PC-9 (cell line): ENCODE measurements around the gene RADIL. TPM values are rescaled to one million over a fixed set of nuclear protein-coding genes. Genes with fewer than 3 reads are reported as not detected.

ENCODE experiments used
- BruUV-seq: library from RNA; stranded (reverse); fragments of 400-500 nt; replicated peaks from 2 replicates; lab custom pipeline; 2021; lab: Mats Ljungman, UMichigan
- CTCF ChIA-PET: fragments of 300-600 bp; sonication (Branson Sonifier 250); formaldehyde crosslinking; loops from one replicate; lab custom pipeline; 2022; ENCODE audit warnings: antibody characterized with exemption; lab: Charles Lee
- POLR2A ChIA-PET: fragments of 300-600 bp; sonication (Branson Sonifier 250); formaldehyde crosslinking; loops from one replicate; lab custom pipeline; 2022; ENCODE audit warnings: antibody characterized with exemption; ENCODE audit not compliant: unreplicated experiment; lab: Charles Lee
- DNase-seq, 2 experiments: peaks; one replicate each; pipeline versions ENCODE4 v3.0.0 to v3.0.0-alpha.2; 2015 to 2022; ENCODE audit warnings: mixed read lengths in 1 of 2
- H2AFZ ChIP-seq: fragments of 200-600 bp; sonication (generic); 2 replicates; pipeline ENCODE4 v1.8.1; 2017; ENCODE audit warnings: antibody characterized with exemption
- H3F3A ChIP-seq: fragments of 200-600 bp; sonication (generic); 2 replicates; pipeline ENCODE4 v1.8.1; 2017; ENCODE audit warnings: antibody characterized with exemption, mild to moderate bottlenecking, low read depth; ENCODE audit not compliant: insufficient read depth
- H3K27ac ChIP-seq: fragments of 200-600 bp; sonication (generic); 2 replicates; pipeline ENCODE4 v1.6.1; 2016; ENCODE audit warnings: mixed run types
- H3K27me3 ChIP-seq: fragments of 200-600 bp; sonication (generic); 2 replicates; pipeline ENCODE4 v1.6.1; 2016; ENCODE audit warnings: low read depth, mixed run types; ENCODE audit not compliant: insufficient read depth
- H3K36me3 ChIP-seq: fragments of 200-600 bp; sonication (generic); 2 replicates; pipeline ENCODE4 v1.6.1; 2016; ENCODE audit warnings: low read depth, mixed run types
- H3K4me1 ChIP-seq: fragments of 200-600 bp; sonication (generic); replicated peaks from 2 replicates; pipeline ENCODE4 v1.6.1; 2016; ENCODE audit warnings: mixed run types; ENCODE audit not compliant: insufficient read depth
- H3K4me2 ChIP-seq: fragments of 200-600 bp; sonication (generic); 2 replicates; pipeline ENCODE4 v1.6.1; 2017; ENCODE audit warnings: mixed run types
- H3K4me3 ChIP-seq: fragments of 200-600 bp; sonication (generic); 2 replicates; pipeline ENCODE4 v1.6.1; 2016; ENCODE audit warnings: mixed run types
- H3K79me2 ChIP-seq: fragments of 200-600 bp; sonication (generic); 2 replicates; pipeline ENCODE4 v1.6.1; 2017; ENCODE audit warnings: low read depth, mixed run types
- H3K9me2 ChIP-seq: fragments of 200-600 bp; sonication (generic); 2 replicates; pipeline ENCODE4 v1.8.1; 2017; ENCODE audit warnings: mild to moderate bottlenecking; ENCODE audit not compliant: insufficient read depth
- H3K9me3 ChIP-seq: fragments of 200-600 bp; sonication (generic); 2 replicates; pipeline ENCODE4 v1.8.1; 2016; ENCODE audit warnings: low read depth; ENCODE audit not compliant: insufficient read depth
- H4K20me1 ChIP-seq: fragments of 200-600 bp; sonication (generic); 2 replicates; pipeline ENCODE4 v1.8.1; 2017; ENCODE audit not compliant: insufficient read depth
- CTCF ChIP-seq: fragments of 200-600 bp; sonication (generic); conservative IDR thresholded peaks from 2 replicates; pipeline ENCODE4 v1.6.1; 2017; ENCODE audit warnings: mixed run types, antibody characterized with exemption, mild to moderate bottlenecking, moderate library complexity
- EZH2 ChIP-seq: fragments of 200-600 bp; sonication (generic); IDR thresholded peaks from 2 replicates; pipeline ENCODE4 v1.8.0; 2017; ENCODE audit warnings: antibody characterized with exemption, low read depth
- intact Hi-C: fragments of 100-400 bp; cut with micrococcal nuclease; formaldehyde crosslinking; loops from one replicate; pipeline ENCODE4 v1.10.0; 2022; ENCODE audit not compliant: unreplicated experiment
- total RNA-seq: library from RNA; stranded (reverse); gene quantifications from 2 replicates; pipeline ENCODE4 v1.2.3, GENCODE V29; 2021

Gene RADIL
- total RNA-seq, 1 experiment from 2014 or later: 0.35 TPM

DNA sequence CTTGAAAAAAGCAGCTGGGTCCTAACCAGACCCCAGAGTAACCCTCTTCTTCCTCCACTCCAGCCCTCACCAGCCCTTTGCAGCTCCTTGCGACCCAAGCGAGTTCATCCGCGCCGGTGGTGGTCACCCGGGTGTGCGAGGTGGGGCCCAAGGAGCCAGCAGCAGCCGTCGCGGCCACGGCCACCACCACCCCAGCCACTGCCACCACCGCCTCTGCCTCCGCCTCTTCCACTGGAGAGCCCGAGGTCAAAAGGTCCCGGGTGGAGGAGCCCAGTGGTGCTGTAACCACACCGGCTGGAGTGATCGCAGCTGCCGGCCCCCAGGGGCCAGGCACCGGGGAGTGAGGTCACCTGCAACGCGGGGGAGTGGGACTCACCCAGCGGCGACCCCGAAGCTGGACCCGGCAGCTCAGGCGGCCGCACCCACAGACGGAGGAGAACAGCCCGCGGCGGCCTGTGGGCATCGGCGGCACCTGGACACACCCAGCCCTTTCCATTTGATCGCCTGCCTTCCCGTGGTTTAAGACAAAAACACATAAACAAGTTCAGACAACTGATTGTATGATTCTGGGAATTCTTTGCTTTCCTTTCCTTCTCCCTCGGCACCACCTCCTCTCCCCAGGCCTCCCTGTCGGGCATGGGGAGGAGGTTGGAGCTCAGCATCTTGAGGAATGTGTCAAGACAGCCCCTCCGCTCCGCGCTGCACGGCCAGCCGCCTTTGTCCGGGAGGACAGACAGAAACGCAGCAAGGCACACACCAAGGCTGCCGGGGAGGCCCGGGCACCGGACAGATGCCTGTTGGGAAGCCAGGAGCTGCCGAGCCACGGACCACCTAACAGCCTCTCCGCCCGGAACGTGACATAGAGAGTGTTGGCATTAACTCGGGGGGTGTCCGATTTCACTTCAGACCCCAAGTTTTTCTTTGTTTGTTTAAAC is 121.1 kb downstream of the RADIL start:
- DNase-seq: no peak
- no TSS peak for BruUV-seq
- H3K36me3 ChIP-seq: no peaks in the 10 kb centered on the region; the same call in none of the 2 replicates
- POLR2A ChIA-PET: interaction anchor here (0.6 kb wide), 1 partner anchor 135 kb away, joined by 3 read pairs; no protein-coding TSS in a partner anchor
- H3K27me3 ChIP-seq: no peaks in the 10 kb centered on the region
- TF ChIP-seq CTCF (no peak), EZH2 (no peak)
- CTCF ChIA-PET: no interaction called here
- H3K4me3 ChIP-seq: no peak overlapping the region
- H3K9me2 ChIP-seq: no peaks in the 10 kb centered on the region
- H3K79me2 ChIP-seq: no peaks in the 10 kb centered on the region
- no peak overlapping the region for H2AFZ ChIP-seq
- intact Hi-C loops: no loop called here
- H3K4me2 ChIP-seq: no peak overlapping the region
- H3F3A ChIP-seq: no peaks in the 10 kb centered on the region
- peaks cover 8% of the 10 kb centered on the region; the same call in 1 of the 2 replicates for H4K20me1 ChIP-seq
- H3K27ac ChIP-seq: no peak overlapping the region
- H3K4me1 ChIP-seq: no peaks in the 10 kb centered on the region
- H3K9me3 ChIP-seq: no peaks in the 10 kb centered on the region

DNA sequence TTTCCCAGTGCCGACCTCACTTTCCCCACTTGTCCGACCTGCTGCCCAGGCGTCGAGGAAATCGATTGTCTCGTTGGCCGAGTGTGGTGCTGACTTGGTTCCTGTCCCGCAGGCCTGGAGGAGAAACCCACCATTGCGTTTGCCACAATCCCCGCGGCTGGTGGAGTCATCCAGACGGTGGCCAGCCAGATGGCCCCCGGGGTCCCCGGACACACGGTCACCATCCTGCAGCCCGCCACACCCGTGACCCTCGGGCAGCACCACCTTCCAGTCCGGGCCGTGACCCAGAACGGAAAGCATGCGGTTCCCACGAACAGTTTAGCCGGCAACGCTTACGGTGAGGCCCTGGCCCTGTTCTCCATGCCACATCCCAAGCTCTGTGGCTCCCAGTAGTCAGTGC is 122.6 kb downstream of the RADIL start:
- Histone ChIP-seq H3K4me3 (no peak overlapping the region), H3K79me2 (no peaks in the 10 kb centered on the region), H3K9me3 (no peaks in the 10 kb centered on the region), H3F3A (no peaks in the 10 kb centered on the region), H3K9me2 (no peaks in the 10 kb centered on the region), H3K36me3 (peaks cover 10% of the 10 kb centered on the region), H3K27ac (no peak overlapping the region), H3K4me2 (no peak overlapping the region), H4K20me1 (peaks cover 8% of the 10 kb centered on the region; the same call in 1 of the 2 replicates), H3K27me3 (no peaks in the 10 kb centered on the region), H2AFZ (no peak overlapping the region), H3K4me1 (no peaks in the 10 kb centered on the region)
- POLR2A ChIA-PET: no interaction called here
- TF ChIP-seq CTCF: no peak
- no peak for TF ChIP-seq EZH2
- CTCF ChIA-PET: no interaction called here
- intact Hi-C loops: no loop called here
- DNase-seq: no peak
- no TSS peak for BruUV-seq

- no peaks in the 10 kb centered on the region for H3K4me1 ChIP-seq
- ChIA-PET POLR2A (no interaction called here), CTCF (interaction anchor here (0.9 kb wide), 1 partner anchor 13 kb away, joined by 5 read pairs; no protein-coding TSS in a partner anchor)
- no peak overlapping the region for H3K4me3 ChIP-seq
- no peaks in the 10 kb centered on the region for H3K27me3 ChIP-seq
- no peaks in the 10 kb centered on the region for H3F3A ChIP-seq
- no peak for DNase-seq
- no TSS peak for BruUV-seq
- H2AFZ ChIP-seq: no peak overlapping the region
- no peaks in the 10 kb centered on the region for H3K9me2 ChIP-seq
- H3K9me3 ChIP-seq: no peaks in the 10 kb centered on the region
- no peak overlapping the region for H3K27ac ChIP-seq
- peaks cover 10% of the 10 kb centered on the region for H4K20me1 ChIP-seq
- TF ChIP-seq CTCF (no peak), EZH2 (no peak)
- intact Hi-C loops: no loop called here
- H3K36me3 ChIP-seq: peaks cover 26% of the 10 kb centered on the region
- no peaks in the 10 kb centered on the region; the same call in 1 of the 2 replicates for H3K79me2 ChIP-seq
- H3K4me2 ChIP-seq: no peak overlapping the region
These were observed 124.3 kb downstream of the RADIL start for GRCh38 chr7:4759211-4759610.
